ENCODE data around the gene ITPR3. TPM values are rescaled to one million over a fixed set of nuclear protein-coding genes. Genes with fewer than 3 reads are reported as not detected.

Gene ITPR3
- total RNA-seq, 1 donor from 2014 or later, result 18.7 TPM

DNA sequence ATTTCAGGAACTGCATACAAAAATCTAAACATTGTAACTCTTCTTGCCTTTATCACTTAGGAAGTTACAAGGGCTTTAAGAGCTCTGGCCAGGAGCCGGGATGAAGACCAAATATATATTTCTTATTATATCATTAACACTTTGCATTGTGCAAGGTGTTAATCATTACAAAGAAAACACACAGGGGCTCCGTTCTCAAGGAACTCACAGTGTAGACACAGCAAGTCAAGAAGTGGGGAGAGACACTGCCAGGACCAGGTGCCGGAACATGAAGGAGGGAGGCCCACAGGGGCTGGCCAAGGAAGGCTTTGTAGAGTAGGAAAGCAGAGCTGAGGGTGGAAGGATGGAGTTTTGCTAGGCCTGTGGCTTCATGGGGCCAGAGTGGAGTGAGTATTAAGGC is 17.4 kb downstream of the ITPR3 start:
- DNase-seq, result no peak

DNA sequence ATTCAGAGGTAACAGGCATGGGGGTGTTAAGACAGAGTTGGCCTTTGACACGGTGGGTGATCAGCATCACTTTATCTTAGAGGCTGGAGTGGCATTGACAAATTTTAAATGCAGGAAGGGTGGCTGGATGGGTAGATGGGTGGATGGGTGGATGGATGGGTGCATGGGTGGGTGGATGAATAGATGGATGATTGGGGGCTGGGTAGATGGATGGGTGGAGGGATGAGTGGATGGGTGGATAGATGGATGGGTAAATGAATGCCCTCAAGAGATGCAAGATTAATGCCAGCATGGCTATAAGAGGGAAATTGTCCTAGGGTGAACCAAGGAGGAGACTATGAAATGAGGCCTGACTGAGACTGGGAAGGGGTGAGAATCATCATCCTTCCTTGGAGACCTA is 18.4 kb downstream of the ITPR3 start:
- DNase-seq, result no peak

DNA sequence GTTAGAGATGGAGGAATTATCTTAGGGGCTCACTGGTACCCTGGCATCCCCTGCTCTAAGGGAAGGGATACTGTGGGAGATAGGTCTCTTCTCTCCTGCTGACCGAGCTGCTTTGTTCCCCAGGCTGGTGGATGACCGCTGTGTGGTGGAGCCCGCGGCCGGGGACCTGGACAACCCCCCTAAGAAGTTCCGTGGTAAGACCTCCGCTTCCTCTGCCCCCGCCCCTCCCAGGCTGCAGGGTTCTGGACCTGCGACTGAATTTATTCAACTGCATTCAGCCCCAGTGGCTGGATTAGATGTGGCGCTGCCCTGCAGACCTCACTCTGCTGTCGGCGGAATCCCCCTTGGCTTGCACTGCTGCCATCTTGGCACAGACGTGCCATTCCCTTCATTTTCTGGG is 19.2 kb downstream of the ITPR3 start:
- DNase-seq, result no peak

DNA sequence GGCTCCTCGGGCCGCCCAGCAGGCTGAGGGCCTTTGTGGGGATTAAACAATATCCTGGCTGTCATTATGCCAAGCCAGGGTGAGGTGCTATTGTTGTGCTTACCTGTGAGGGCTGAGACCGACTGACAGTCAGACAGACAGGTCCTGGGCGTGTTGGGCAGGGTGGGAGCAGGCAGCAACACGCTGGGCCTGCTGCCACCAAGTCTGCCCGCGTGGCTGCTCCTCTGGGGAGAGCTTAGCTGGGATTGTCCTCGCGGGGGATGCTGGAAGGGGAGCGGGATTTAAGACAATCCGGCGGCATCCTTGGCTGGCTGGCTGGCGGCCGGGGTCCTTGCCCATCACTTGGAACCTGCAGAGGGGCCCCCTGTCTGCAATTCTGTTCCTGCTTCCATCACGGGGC is 20.0 kb downstream of the ITPR3 start:
- DNase-seq, result no peak

DNA sequence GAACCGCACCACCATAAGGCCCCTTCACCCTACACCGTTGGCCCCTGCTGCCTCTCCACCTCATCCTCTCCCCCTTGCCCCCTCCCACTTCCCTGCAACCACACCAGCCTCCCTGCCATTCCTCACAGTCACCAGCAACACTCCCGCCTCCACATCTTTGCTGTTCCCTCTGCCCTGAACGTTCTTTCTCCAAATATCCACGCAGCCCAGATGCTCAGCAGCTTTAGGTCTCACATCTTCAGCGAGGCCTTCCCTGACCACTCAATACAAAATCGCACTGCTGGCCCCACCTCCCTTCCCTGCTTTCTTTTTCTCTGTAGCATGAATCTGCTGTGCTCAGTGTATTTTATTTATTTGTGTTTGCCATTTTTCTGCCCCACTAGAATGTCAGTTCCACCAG is 20.5 kb downstream of the ITPR3 start:
- no peak for DNase-seq

DNA sequence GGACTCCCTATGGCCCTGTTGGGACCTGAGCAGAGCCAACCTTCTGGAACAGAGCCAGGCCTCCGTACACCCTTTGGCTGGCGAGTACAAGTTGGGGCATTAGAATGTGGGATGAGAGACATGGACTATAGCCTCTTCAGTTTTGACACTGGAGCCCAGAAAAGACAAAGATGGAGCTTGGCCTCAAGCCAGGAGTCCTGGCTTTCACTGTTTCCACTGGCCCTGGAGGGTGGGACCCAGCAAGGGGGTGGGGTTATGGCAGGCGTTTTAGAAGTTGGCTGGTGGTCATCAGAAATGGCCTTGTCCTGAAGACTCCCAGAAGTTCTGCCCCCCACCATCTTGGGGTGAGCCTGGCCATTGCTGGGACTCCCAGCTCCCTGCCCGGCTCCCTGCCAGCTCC is 21.8 kb downstream of the ITPR3 start:
- DNase-seq, result no peak

DNA sequence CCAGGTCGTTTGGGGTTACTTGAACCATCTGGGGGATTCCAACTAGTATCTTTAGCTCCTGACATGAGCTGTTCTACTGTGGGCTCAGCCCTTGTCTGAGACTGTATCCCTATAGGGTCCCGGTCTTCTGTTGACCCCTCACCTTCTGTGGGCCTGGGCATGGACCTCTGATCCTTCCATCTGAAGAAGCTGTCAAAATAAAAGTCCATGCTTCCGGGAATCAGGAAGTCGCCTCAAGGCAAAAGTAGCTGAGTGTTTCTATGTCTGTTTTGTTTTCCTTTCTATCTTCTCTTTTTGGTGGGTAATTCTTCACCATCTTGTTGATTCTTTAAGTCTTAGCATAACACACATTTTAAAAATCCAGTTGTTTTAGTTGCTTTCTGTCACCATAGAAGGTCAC is 30.3 kb downstream of the ITPR3 start:
- no peak for DNase-seq

DNA sequence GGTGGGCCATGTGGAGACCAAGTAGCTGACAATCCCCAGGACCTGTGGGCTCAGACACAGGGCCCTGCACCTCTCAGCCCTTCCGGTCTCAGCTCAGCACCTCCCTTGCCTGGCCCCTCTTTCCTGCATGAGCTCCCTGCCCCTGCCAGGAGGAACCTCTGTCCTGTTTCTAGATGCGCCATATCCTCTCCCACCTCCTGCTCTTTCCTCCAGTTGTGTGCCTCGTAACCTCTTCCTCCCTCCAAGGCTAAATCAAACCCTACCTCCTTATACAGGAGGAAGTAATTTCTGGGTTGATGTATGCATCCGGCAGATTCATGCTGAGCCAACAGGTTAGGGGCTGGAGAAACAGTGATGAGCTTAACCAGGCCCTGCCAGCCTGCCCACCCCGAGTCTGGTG is 30.9 kb downstream of the ITPR3 start:
- DNase-seq, result no peak

DNA sequence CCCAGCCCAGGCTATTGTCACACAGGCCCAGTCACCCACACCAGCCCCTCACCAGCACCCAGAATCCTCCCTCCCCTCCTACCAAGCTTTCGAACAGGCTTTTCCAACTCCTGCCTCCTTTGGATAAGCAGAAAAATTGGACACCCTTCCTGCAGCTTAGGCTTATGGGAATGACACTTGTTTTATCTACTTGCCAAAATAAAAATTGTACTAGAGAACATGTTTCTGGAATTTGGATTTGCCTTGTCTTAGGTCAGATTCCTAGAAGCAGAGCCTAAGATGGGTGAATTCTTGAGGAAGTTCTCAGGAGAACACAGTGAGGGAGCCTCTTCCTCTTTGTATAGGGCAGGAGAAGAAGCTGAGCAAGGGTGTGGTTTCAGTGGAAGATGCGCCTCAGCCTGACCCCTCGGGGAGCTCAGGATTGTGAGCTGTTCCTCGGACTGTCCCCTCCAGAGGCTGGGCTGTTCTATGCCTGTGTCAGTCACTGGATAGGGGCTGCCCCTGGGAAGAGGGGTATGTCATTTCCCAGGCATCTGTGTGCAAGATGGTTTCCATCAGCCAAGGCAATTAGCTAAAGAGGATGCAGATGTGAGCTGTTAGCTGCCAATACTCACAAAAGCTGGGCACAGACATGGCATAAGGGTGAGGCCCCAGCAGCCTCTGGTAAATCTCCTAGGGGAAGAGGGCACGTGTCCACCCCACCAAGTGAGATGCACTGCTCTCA is 33.9 kb downstream of the ITPR3 start:
- DNase-seq, result peak; percentile 81

DNA sequence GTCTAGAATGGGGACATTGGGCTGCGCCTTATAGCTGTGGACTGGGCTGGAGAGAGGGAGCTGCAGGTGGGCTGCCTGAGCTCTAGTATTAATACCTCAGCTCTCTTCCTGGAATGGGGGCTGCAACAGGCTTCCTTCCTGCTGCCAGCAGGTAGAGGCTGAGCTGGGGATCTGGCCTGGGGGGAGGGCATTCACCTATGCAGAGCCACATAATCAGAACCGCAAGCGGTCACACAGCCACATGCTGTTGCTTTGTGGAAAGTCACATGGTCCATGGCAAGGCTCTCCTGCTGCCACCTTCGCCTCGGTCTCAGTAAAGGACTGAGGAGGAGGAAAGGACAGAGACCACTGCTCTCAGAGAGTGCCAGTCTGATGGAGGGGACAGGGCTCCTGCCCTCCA is 35.7 kb downstream of the ITPR3 start:
- DNase-seq, result no peak

DNA sequence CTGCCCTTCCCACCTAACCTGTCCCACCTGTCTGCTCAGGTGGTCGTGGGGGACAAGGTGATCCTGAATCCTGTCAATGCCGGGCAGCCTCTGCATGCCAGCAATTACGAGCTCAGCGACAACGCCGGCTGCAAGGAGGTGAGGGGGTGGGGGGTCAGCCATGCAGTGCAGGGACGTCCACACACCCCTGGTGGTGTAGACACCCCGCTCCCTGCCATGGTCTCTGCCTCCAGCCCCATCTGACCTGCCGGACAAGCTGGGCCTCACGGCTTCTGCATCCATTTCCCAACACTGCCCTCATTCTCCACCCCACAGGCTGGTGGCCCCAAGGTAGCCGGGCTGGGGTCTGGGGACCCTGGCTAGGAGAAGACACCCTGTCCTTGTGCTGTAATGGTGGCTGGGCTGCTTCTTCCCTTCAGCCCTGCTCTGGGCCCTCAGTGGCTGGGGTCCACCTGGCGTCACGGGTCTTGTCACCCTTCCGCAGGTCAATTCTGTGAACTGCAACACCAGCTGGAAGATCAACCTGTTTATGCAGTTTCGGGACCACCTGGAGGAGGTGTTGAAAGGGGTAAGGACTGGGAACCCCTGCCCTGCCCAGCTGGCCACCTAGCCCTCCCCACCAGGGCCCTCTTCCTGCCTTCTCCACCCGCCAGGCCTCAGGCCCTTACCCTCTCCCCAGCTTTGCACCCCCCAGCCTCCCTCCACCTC is 38.0 kb downstream of the ITPR3 start:
- no peak for DNase-seq

DNA sequence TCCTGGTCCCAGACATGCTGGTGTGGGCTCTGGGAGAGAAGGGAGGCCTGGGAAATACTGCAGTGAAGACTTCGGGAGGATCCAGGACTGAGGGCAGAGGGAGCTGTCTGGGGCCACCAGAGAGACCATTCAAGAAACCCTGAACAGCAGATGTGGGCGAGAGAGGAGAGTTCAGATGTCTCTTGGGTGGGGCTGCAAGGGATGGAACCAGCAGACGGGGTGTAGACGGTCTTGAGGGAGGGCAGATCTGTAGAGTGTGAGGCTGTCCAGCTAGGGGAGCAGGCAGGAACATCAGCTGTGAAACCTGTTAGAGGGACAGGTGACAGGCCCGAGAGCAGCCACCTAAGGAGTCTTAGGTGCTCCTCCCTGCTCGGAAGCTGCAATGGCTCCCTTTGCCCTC is 38.9 kb downstream of the ITPR3 start:
- DNase-seq, result no peak

DNA sequence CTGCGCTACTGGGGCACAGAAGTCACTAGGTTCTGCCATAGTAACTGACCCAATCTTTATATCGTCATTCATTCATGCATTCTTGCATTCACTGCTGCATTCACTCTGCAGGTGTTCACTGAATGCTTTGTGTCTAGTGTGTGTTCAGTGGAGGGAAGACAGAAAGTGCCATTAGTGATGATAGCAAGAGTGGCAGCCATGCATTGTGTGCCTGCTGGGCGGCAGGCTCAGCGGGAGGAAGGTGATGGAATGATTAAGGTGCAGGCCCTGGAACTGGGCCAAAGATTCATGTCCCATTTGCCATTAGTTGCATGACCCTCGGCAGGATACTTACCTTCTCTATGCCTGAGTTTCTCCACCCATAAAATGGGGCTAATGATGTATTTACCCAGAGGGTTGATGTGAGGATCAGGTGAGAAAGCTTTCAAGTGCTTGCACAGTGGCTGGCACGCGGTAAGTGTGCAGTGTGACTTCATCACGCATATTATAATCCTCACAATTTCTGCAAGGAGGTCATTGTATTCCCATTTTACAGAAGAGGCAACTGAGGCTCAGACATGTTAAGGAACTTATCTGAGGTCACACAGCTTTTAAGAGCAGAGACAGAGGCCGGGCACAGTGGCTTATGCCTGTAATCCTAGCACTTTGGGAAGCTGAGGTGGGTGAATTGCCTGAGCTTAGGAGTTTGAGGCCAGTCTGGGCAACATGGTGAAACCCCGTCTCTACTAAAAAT is 40.1 kb downstream of the ITPR3 start:
- no peak for DNase-seq

DNA sequence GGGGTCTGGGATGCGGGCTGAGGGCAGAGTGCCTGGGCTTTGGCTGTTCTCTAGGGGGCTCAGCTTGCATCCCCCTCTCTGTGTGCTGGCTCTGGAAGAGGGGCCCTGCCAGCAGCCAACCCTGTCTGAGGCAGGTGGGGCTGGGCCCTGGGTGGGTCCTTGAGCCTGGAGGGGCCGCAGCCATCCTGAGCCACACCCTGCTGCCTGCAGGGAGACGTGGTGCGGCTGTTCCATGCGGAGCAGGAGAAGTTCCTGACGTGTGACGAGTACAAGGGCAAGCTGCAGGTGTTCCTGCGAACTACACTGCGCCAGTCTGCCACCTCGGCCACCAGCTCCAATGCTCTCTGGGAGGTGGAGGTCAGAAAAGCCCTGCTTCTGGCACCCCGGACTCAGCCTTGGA is 41.2 kb downstream of the ITPR3 start:
- DNase-seq, result no peak

DNA sequence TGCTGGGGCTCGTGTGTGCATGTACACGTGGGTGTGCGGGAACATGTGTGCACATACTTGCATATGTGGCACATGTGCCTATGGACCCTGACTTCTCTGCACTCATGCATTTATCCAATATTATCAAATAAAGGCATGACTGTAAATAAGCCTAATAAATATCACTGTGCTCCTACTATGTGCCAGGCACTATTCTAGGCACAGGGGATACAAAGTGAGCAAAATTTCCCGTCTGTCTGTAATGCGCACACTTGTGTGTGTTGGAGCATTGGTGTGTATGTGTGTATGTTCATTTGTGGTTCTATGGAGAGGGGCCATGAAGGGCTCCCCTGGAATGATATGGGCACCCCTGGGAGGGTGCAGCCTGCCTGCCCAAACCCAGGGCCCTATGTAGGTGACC is 41.9 kb downstream of the ITPR3 start:
- no peak for DNase-seq

DNA sequence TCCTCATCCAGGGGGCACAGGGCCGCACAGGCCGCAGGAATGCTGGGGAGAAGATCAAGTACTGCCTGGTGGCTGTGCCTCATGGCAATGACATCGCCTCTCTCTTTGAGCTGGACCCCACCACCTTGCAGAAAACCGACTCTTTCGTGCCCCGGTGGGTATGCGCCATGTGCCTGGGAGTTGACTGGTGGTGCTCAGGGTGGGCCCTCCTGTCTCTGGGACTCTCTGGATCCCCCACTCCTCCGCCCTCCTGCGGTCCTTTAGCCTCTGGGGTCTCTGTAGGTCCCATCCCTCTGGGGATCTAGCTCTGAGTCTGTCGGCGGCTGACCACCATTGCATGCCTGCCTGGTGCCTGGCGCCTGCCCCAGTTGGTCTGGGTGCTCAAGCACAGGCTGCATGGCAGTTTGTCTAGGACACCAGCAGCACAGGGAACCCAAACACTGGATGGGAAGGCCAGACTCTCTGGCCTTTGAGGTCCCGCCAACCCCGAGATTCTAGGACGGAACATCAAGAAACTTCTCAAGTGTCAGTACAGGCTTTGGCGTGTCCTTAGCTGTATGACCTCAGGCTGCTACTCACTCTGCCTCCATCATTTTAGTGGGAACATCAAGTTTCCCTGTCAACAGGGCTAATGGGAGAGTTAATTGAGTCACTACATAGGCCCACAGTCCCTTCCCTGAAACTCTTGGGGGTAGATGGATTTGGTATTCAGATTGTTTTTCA is 42.8 kb downstream of the ITPR3 start:
- DNase-seq, result no peak

DNA sequence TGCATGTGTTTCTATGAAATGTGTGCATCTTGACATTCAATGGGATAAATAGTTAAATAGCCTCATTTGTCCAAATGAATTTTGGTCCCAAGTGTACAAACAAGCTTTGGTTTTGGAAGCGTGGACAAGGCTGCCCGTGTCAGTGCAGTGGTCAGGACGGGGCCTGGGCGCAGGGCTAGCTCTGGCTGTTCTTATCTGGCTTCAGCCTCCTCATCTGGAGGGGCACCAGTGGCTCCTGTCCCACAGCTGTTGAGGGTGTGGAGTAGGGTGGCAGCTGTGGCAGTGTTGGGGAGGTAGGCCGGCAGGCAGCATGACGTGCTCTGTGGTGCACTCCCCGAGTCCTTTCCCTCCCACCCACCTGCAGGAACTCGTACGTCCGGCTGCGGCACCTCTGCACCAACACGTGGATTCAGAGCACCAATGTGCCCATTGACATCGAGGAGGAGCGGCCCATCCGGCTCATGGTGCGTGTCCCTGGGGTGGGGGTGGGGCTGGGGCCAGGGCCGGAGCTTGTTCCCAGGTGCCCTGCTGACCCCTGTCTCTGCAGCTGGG is 43.5 kb downstream of the ITPR3 start:
- DNase-seq, result no peak

DNA sequence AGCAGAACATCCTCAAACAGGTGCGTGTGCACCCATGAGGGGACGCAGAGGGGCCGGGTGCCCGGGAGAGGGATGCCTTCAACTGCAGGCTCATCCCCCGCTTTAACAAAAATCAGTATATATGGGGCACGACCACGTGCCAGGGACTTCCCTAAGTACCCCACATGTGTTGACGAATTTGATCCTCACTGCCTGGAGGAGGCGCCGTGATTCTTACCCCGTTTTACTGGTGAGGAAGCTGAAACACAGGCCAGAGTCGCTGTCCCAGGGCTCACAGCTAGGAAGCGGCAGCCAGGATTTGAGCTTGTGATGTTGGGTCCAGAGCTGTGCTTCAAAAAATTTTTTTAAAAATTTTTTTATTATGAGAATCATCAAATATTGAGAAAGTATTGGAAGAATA is 44.8 kb downstream of the ITPR3 start:
- DNase-seq, result no peak

DNA sequence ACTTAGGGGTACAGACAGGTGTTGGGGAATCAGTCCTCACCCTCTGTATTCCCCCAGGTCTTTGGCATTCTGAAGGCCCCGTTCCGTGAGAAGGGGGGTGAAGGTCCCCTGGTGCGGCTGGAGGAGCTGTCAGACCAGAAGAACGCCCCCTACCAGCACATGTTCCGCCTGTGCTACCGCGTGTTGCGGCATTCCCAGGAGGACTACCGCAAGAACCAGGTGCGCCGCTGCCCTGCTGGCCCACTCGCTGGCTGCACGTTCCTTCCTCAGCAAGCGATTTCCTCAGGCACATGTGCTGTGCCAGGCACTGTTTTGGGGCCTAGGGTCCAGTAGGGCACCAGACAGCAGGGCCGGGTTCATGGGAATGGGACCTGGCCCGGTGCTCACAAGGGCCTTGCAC is 46.0 kb downstream of the ITPR3 start:
- no peak for DNase-seq

DNA sequence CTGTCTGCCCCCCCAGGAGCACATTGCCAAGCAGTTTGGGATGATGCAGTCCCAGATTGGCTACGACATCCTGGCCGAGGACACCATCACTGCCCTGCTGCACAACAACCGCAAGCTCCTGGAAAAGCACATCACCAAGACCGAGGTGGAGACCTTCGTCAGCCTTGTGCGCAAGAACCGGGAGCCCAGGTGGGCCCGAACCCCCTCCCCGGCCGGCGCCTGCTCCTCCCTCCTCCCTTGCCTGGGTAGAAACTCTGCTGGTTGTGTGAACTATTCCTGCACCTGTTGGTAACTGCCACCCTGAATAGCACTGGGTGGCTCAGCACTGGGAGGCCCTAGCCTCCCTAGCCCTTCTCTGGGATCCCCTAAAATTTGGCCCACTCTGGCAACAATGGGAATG is 46.7 kb downstream of the ITPR3 start:
- DNase-seq, result no peak

DNA sequence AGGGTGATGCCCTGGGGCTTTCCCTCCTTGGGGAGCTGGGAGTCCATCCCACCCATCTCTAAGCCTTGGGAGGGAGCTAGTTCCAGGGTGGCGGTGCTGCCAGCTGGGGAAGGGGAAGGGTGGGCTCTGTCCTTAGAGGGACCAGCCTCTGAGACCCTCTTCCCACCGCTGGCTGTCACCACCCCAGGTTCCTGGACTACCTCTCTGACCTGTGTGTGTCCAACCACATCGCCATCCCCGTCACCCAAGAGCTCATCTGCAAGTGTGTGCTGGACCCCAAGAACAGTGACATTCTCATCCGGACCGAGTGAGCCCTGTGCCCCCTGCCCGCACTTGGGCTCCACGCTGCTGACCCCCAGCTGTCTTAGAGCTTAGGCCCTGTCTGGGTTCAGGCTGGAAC is 47.2 kb downstream of the ITPR3 start:
- DNase-seq, result no peak

DNA sequence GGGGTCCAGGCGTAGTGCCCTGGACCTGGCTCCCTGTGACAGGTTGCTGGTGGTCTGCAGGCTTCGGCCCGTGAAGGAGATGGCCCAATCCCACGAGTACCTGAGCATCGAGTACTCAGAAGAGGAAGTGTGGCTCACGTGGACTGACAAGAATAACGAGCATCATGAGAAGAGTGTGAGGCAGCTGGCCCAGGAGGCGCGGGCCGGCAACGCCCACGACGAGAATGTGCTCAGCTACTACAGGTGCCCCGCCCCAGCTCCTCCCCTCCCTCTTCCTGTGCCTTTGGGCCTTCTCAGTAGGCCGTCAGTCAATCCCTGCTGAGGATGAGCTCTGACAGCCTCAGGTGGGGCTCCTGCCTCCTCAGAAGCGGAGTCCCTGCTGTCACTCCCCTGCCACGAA is 47.8 kb downstream of the ITPR3 start:
- DNase-seq, result no peak
